HG02938 (cell line): Measurements from ENCODE around the gene CCDC74A.
"Not testable (repeated sequence)": the region's sequence is repeated elsewhere in the genome, so short reads cannot be mapped to it uniquely, and the experiment has no call there.

Source experiments
- ATAC-seq: cut with Tn5 transposase; IDR thresholded peaks from one replicate; pipeline ENCODE4 v1.9.1; 2021; ENCODE audit warnings: mild to moderate bottlenecking, moderate library complexity; ENCODE audit not compliant: unreplicated experiment

Gene CCDC74A

GRCh38 chr2:131498321-131498973 lies 29.2 kb upstream of the CCDC74A start:
- ATAC-seq: peak; percentile 90

- not testable (repeated sequence) for ATAC-seq
Measured at GRCh38 chr2:131503587-131503986, 24.1 kb upstream of the CCDC74A start.

GRCh38 chr2:131504082-131504750 lies 23.5 kb upstream of the CCDC74A start:
- not testable (repeated sequence) for ATAC-seq

- no peak for ATAC-seq
Measured at GRCh38 chr2:131509615-131510014, 18.1 kb upstream of the CCDC74A start.

GRCh38 chr2:131511291-131511968 lies 16.3 kb upstream of the CCDC74A start:
- not testable (repeated sequence) for ATAC-seq

GRCh38 chr2:131511969-131512870 lies 15.5 kb upstream of the CCDC74A start:
- ATAC-seq: not testable (repeated sequence)

GRCh38 chr2:131514408-131515166 lies 13.1 kb upstream of the CCDC74A start:
- peak; percentile 81 for ATAC-seq

- not testable (repeated sequence) for ATAC-seq
Measured at GRCh38 chr2:131515235-131515634, 12.5 kb upstream of the CCDC74A start.

GRCh38 chr2:131516011-131516410 lies 11.7 kb upstream of the CCDC74A start:
- ATAC-seq: no peak

- ATAC-seq: not testable (repeated sequence)
Measured at GRCh38 chr2:131516621-131517020, 11.1 kb upstream of the CCDC74A start.

- ATAC-seq: no peak
Measured at GRCh38 chr2:131517106-131517831, 10.4 kb upstream of the CCDC74A start.

GRCh38 chr2:131517856-131518255 lies 9.8 kb upstream of the CCDC74A start:
- ATAC-seq: not testable (repeated sequence)

- not testable (repeated sequence) for ATAC-seq
Measured at GRCh38 chr2:131518531-131518930, 9.2 kb upstream of the CCDC74A start.

- no peak for ATAC-seq
Measured at GRCh38 chr2:131519466-131519865, 8.2 kb upstream of the CCDC74A start.

GRCh38 chr2:131519871-131520470 lies 7.7 kb upstream of the CCDC74A start:
- not testable (repeated sequence) for ATAC-seq

GRCh38 chr2:131520526-131520925 lies 7.2 kb upstream of the CCDC74A start:
- ATAC-seq: no peak

- not testable (repeated sequence) for ATAC-seq
Measured at GRCh38 chr2:131521524-131521923, 6.2 kb upstream of the CCDC74A start.

- no peak for ATAC-seq
Measured at GRCh38 chr2:131521961-131522781, 5.5 kb upstream of the CCDC74A start.
